HAP-1 (cell line): ENCODE measurements around the gene SIPA1L3.

ENCODE experiments used
- DNase-seq, 2 experiments: peaks; one replicate each; pipeline ENCODE4 v3.0.0-alpha.2; 2016 to 2020; ENCODE audit warnings: low spot score in 2 of 2
- H3K27me3 ChIP-seq: fragments of 250-450 bp; sonication (Bioruptor Pico); 2 replicates; pipeline ENCODE4 v1.5.1; 2020; ENCODE audit warnings: low read depth, mild to moderate bottlenecking, moderate library complexity
- H3K36me3 ChIP-seq: fragments of 250-450 bp; sonication (Bioruptor Pico); replicated peaks from 2 replicates; pipeline ENCODE4 v1.5.1; 2020; ENCODE audit warnings: mild to moderate bottlenecking
- H3K4me1 ChIP-seq: fragments of 250-450 bp; sonication (Bioruptor Pico); 2 replicates; pipeline ENCODE4 v1.5.1; 2020; ENCODE audit warnings: mild to moderate bottlenecking
- H3K4me3 ChIP-seq: fragments of 250-450 bp; sonication (Bioruptor Pico); 2 replicates; pipeline ENCODE4 v1.5.1; 2020; ENCODE audit warnings: mild to moderate bottlenecking, moderate library complexity
- H3K9me3 ChIP-seq: fragments of 250-450 bp; sonication (Bioruptor Pico); 2 replicates; pipeline ENCODE4 v1.5.1; 2020; ENCODE audit warnings: mild to moderate bottlenecking, moderate library complexity
- in situ Hi-C: fragments of 300-500 bp; cut with MboI; formaldehyde crosslinking; loops from 3 replicates; pipeline ENCODE4 v1.14.3; 2020; ENCODE audit warnings: low sequenced_read_pairs, inconsistent platforms, mixed read lengths

SIPA1L3 gene

GRCh38 chr19:37941782-37942515 is 34.9 kb downstream of the SIPA1L3 start:
- in situ Hi-C loops: no loop called here
- DNase-seq: peak; percentile 73 to 85
- no peak overlapping the region for H3K4me3 ChIP-seq
- H3K27me3 ChIP-seq: no peaks in the 10 kb centered on the region
- H3K4me1 ChIP-seq: peaks cover 15% of the 10 kb centered on the region
- H3K9me3 ChIP-seq: peaks cover 3% of the 10 kb centered on the region; the same call in 1 of the 2 replicates
- H3K36me3 ChIP-seq: 0 out of 2 replicates have a peak, but pooled peaks cover 4% of the 10 kb centered on the region

- Histone ChIP-seq H3K4me1 (peaks cover 15% of the 10 kb centered on the region), H3K36me3 (0 out of 2 replicates have a peak, but pooled peaks cover 4% of the 10 kb centered on the region), H3K4me3 (no peak overlapping the region), H3K9me3 (peaks cover 3% of the 10 kb centered on the region; the same call in 1 of the 2 replicates), H3K27me3 (no peaks in the 10 kb centered on the region)
- DNase-seq: no peak
- in situ Hi-C loops: no loop called here
These were observed 35.5 kb downstream of the SIPA1L3 start for GRCh38 chr19:37942516-37942902.

- no peak for DNase-seq
- no peaks in the 10 kb centered on the region for H3K36me3 ChIP-seq
- in situ Hi-C loops: no loop called here
- H3K27me3 ChIP-seq: no peaks in the 10 kb centered on the region
- H3K4me3 ChIP-seq: no peak overlapping the region
- peaks cover 15% of the 10 kb centered on the region for H3K4me1 ChIP-seq
- H3K9me3 ChIP-seq: no peaks in the 10 kb centered on the region
These were observed 36.5 kb downstream of the SIPA1L3 start for GRCh38 chr19:37943480-37943879.

GRCh38 chr19:37946132-37946531 is 39.1 kb downstream of the SIPA1L3 start:
- DNase-seq: no peak
- Histone ChIP-seq H3K36me3 (no peaks in the 10 kb centered on the region), H3K4me3 (no peak overlapping the region), H3K27me3 (no peaks in the 10 kb centered on the region), H3K9me3 (no peaks in the 10 kb centered on the region), H3K4me1 (peaks cover 7% of the 10 kb centered on the region)
- in situ Hi-C loops: no loop called here

- no peak for DNase-seq
- no peaks in the 10 kb centered on the region for H3K9me3 ChIP-seq
- H3K27me3 ChIP-seq: no peaks in the 10 kb centered on the region
- H3K4me1 ChIP-seq: peaks cover 3% of the 10 kb centered on the region
- no peak overlapping the region for H3K4me3 ChIP-seq
- no peaks in the 10 kb centered on the region for H3K36me3 ChIP-seq
- in situ Hi-C loops: no loop called here
These were observed 40.8 kb downstream of the SIPA1L3 start for GRCh38 chr19:37947778-37948177.

- Histone ChIP-seq H3K4me1 (peaks cover 8% of the 10 kb centered on the region), H3K27me3 (no peaks in the 10 kb centered on the region), H3K4me3 (no peak overlapping the region), H3K9me3 (no peaks in the 10 kb centered on the region), H3K36me3 (no peaks in the 10 kb centered on the region)
- in situ Hi-C loops: no loop called here
- DNase-seq: no peak
These were observed 41.4 kb downstream of the SIPA1L3 start for GRCh38 chr19:37948362-37948761.

- no peaks in the 10 kb centered on the region for H3K9me3 ChIP-seq
- no peaks in the 10 kb centered on the region for H3K27me3 ChIP-seq
- no peak for DNase-seq
- peaks cover 26% of the 10 kb centered on the region for H3K4me1 ChIP-seq
- no peaks in the 10 kb centered on the region for H3K36me3 ChIP-seq
- in situ Hi-C loops: no loop called here
- no peak overlapping the region for H3K4me3 ChIP-seq
These were observed 43.6 kb downstream of the SIPA1L3 start for GRCh38 chr19:37950471-37951175.

- Histone ChIP-seq H3K27me3 (no peaks in the 10 kb centered on the region), H3K4me3 (no peak overlapping the region), H3K4me1 (peaks cover 31% of the 10 kb centered on the region), H3K9me3 (no peaks in the 10 kb centered on the region), H3K36me3 (no peaks in the 10 kb centered on the region)
- DNase-seq: no peak
- in situ Hi-C loops: no loop called here
These were observed 44.8 kb downstream of the SIPA1L3 start for GRCh38 chr19:37951816-37952210.

GRCh38 chr19:37953171-37953917 is 46.3 kb downstream of the SIPA1L3 start:
- Histone ChIP-seq H3K4me1 (peaks cover 33% of the 10 kb centered on the region), H3K36me3 (no peaks in the 10 kb centered on the region), H3K4me3 (no peak overlapping the region), H3K9me3 (peaks cover under 1% of the 10 kb centered on the region; the same call in 1 of the 2 replicates), H3K27me3 (no peaks in the 10 kb centered on the region)
- DNase-seq: peak; percentile 66 to 69
- in situ Hi-C loops: no loop called here

- DNase-seq: no peak
- peaks cover 35% of the 10 kb centered on the region for H3K4me1 ChIP-seq
- peaks cover 2% of the 10 kb centered on the region; the same call in 1 of the 2 replicates for H3K9me3 ChIP-seq
- no peaks in the 10 kb centered on the region for H3K36me3 ChIP-seq
- in situ Hi-C loops: no loop called here
- H3K4me3 ChIP-seq: no peak overlapping the region
- H3K27me3 ChIP-seq: no peaks in the 10 kb centered on the region
These were observed 46.9 kb downstream of the SIPA1L3 start for GRCh38 chr19:37953918-37954303.

GRCh38 chr19:37954421-37954874 is 47.4 kb downstream of the SIPA1L3 start:
- Histone ChIP-seq H3K4me3 (no peak overlapping the region), H3K27me3 (no peaks in the 10 kb centered on the region), H3K36me3 (no peaks in the 10 kb centered on the region), H3K9me3 (peaks cover 2% of the 10 kb centered on the region; the same call in 1 of the 2 replicates), H3K4me1 (peaks cover 37% of the 10 kb centered on the region)
- DNase-seq: peak; percentile 4 to 29
- in situ Hi-C loops: no loop called here

GRCh38 chr19:37955986-37956385 is 49.0 kb downstream of the SIPA1L3 start:
- in situ Hi-C loops: no loop called here
- Histone ChIP-seq H3K36me3 (no peaks in the 10 kb centered on the region), H3K4me1 (peaks cover 38% of the 10 kb centered on the region), H3K4me3 (no peak overlapping the region), H3K27me3 (no peaks in the 10 kb centered on the region), H3K9me3 (peaks cover 2% of the 10 kb centered on the region; the same call in 1 of the 2 replicates)
- DNase-seq: peak in 1 of 2 experiments; percentile 56

- Histone ChIP-seq H3K4me1 (peaks cover 38% of the 10 kb centered on the region), H3K27me3 (no peaks in the 10 kb centered on the region), H3K4me3 (no peak overlapping the region), H3K36me3 (no peaks in the 10 kb centered on the region), H3K9me3 (peaks cover 7% of the 10 kb centered on the region)
- DNase-seq: no peak
- in situ Hi-C loops: no loop called here
These were observed 50.2 kb downstream of the SIPA1L3 start for GRCh38 chr19:37957176-37957575.
